Measurements from ENCODE around the gene PLA2G4A. TPM values are rescaled to one million over a fixed set of nuclear protein-coding genes. Genes with fewer than 3 reads are reported as not detected.
"Not testable (repeated sequence)": the region's sequence is repeated elsewhere in the genome, so short reads cannot be mapped to it uniquely, and the experiment has no call there.

PLA2G4A gene
- total RNA-seq, 2 experiments from 2014 or later: 2.0 TPM; not detected in 1

DNA sequence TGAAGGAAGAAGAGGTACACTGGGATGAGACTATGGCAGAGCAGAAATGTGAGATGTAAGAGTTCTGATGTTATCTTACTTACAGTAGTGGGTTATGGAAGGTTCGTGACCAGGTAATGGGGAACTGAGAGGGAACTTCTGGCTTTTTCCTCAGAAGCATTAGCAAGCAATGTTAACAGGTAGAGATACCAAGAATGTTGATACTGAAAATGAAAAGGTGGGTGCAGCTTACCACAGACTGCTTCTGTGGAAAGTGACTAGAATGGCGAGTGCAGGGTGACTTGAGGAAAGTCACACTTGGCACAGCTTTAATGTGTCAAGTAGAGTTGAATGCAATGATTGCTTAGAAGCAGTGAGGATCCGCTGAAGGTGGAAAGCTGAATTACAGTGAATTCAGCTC is 70.8 kb downstream of the PLA2G4A start:
- Mint-ChIP-seq H3K9me3 (ENCODE audit: low read depth) (no peaks in the 10 kb centered on the region), H3K4me3 (no peak overlapping the region), H3K4me1 (no peaks in the 10 kb centered on the region), H3K27ac (no peak overlapping the region), H3K36me3 (no peaks in the 10 kb centered on the region), H3K27me3 (no peaks in the 10 kb centered on the region)
- CTCF ChIA-PET: no interaction called here
- ATAC-seq (no peak), DNase-seq (no peak)

DNA sequence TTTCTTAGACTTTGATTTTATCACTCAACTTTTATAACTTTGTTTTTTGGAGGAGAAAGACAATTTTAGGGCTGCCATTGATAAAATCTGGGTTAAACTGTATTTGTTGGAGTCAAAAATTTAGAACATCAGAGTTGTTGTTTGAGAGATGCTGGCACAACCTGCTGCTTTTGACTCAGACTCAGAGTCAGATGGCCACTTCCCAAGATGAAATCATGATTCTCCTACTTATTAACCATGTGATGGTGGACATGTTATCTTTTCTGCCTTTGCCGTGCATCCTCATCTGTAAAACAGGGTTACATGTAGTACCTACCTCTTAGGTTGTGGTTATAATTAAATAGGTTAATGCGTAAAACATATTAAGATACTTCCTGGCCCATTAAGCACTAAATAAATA is 71.2 kb downstream of the PLA2G4A start:
- Mint-ChIP-seq H3K4me1 (no peaks in the 10 kb centered on the region), H3K27ac (no peak overlapping the region), H3K4me3 (no peak overlapping the region), H3K27me3 (no peaks in the 10 kb centered on the region), H3K36me3 (no peaks in the 10 kb centered on the region), H3K9me3 (ENCODE audit: low read depth) (no peaks in the 10 kb centered on the region)
- DNase-seq (no peak), ATAC-seq (no peak)
- CTCF ChIA-PET: no interaction called here

DNA sequence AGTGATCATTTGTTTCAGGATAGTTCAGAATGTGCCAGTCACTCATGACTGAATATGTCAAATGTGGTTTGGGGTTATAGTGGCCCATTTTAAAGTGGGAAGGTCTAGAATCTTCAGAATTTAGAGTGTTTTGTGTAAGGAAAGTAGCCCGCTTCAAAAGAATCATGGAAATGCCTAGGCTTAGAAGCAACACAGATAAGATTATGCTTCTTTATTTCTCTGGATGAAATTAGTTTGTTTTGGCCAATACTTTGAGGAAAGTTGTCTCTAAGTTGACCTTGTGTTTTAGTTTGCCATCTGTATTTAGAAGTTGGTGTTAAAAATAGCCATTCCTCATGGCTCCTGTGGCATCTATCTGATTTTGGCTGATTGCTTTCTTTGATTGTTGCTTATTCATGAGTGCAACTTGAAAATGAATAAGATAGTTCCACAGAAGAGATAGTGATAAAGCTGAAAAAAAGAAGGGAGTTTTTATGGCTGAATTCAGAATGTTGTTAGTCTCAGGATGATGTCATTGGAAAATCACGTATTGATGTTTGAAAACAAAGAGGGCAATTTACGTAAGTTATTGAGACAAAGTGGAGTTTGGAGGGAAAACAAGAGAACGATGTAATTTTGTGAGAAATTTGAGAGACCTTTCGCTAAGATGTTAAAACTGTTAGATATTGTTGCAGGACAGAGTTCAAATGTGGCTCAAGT is 71.9 kb downstream of the PLA2G4A start:
- no peak overlapping the region for H3K4me3 Mint-ChIP-seq
- H3K36me3 Mint-ChIP-seq: no peaks in the 10 kb centered on the region
- H3K4me1 Mint-ChIP-seq: no peaks in the 10 kb centered on the region
- DNase-seq (no peak), ATAC-seq (no peak)
- no peak overlapping the region for H3K27ac Mint-ChIP-seq
- CTCF ChIA-PET: no interaction called here
- no peaks in the 10 kb centered on the region for H3K27me3 Mint-ChIP-seq
- no peaks in the 10 kb centered on the region for H3K9me3 Mint-ChIP-seq (ENCODE audit: low read depth)

GRCh38 chr1:186901631-186902030 is 72.9 kb downstream of the PLA2G4A start:
- no peak overlapping the region for H3K27ac Mint-ChIP-seq
- no peaks in the 10 kb centered on the region for H3K4me1 Mint-ChIP-seq
- no peaks in the 10 kb centered on the region for H3K27me3 Mint-ChIP-seq
- ATAC-seq (no peak), DNase-seq (no peak)
- CTCF ChIA-PET: no interaction called here
- H3K36me3 Mint-ChIP-seq: no peaks in the 10 kb centered on the region
- no peak overlapping the region for H3K4me3 Mint-ChIP-seq
- H3K9me3 Mint-ChIP-seq (ENCODE audit: low read depth): no peaks in the 10 kb centered on the region

GRCh38 chr1:186903374-186904136 is 74.8 kb downstream of the PLA2G4A start:
- Mint-ChIP-seq H3K27me3 (no peaks in the 10 kb centered on the region), H3K4me1 (no peaks in the 10 kb centered on the region), H3K9me3 (ENCODE audit: low read depth) (no peaks in the 10 kb centered on the region), H3K4me3 (no peak overlapping the region), H3K27ac (no peak overlapping the region), H3K36me3 (no peaks in the 10 kb centered on the region)
- CTCF ChIA-PET: no interaction called here
- DNase-seq (no peak), ATAC-seq (no peak)

DNA sequence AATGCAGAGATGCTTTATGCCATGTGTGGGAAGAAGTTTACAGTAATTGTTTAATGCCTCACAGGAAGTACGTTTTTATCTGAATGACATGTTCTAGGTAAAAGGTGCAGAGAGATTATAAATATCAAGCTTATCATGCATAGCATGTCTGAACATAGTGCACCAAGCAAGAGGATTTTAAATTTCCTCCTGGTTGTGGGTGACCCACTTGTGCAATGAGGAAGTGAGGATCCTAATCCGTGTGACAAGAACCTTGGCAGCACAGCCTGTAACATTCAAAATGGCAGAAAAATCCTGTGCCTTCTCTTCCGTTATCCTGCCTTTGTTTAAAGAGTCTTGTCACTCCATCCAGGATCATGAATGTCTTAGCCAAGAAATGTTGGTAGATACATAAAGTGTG is 75.6 kb downstream of the PLA2G4A start:
- H3K4me1 Mint-ChIP-seq: no peaks in the 10 kb centered on the region

GRCh38 chr1:186905561-186905960 is 76.8 kb downstream of the PLA2G4A start:
- Mint-ChIP-seq H3K27ac (no peak overlapping the region), H3K27me3 (no peaks in the 10 kb centered on the region), H3K4me1 (no peaks in the 10 kb centered on the region), H3K9me3 (ENCODE audit: low read depth) (no peaks in the 10 kb centered on the region), H3K4me3 (no peak overlapping the region), H3K36me3 (no peaks in the 10 kb centered on the region)
- no peak for DNase-seq
- CTCF ChIA-PET: no interaction called here
- ATAC-seq: no peak

More for the DNA sequence above, 75.6 kb downstream of the PLA2G4A start:
- DNase-seq (no peak), ATAC-seq (no peak)
- no peaks in the 10 kb centered on the region for H3K36me3 Mint-ChIP-seq
- H3K27me3 Mint-ChIP-seq: no peaks in the 10 kb centered on the region
- CTCF ChIA-PET: no interaction called here
- H3K27ac Mint-ChIP-seq: no peak overlapping the region
- no peaks in the 10 kb centered on the region for H3K9me3 Mint-ChIP-seq (ENCODE audit: low read depth)
- no peak overlapping the region for H3K4me3 Mint-ChIP-seq

GRCh38 chr1:186915555-186915954 is 86.8 kb downstream of the PLA2G4A start:
- no peak for DNase-seq
- Mint-ChIP-seq H3K27ac (no peak overlapping the region), H3K27me3 (no peaks in the 10 kb centered on the region), H3K4me3 (no peak overlapping the region), H3K36me3 (no peaks in the 10 kb centered on the region), H3K4me1 (no peaks in the 10 kb centered on the region), H3K9me3 (ENCODE audit: low read depth) (no peaks in the 10 kb centered on the region)
- CTCF ChIA-PET: no interaction called here
- no peak for ATAC-seq

GRCh38 chr1:186917106-186917786 is 88.5 kb downstream of the PLA2G4A start:
- ATAC-seq; H3K27ac Mint-ChIP-seq; H3K4me3 Mint-ChIP-seq; CTCF ChIA-PET; H3K4me1 Mint-ChIP-seq; DNase-seq; H3K27me3 Mint-ChIP-seq; H3K36me3 Mint-ChIP-seq; H3K9me3 Mint-ChIP-seq (ENCODE audit: low read depth): not testable (repeated sequence)

DNA sequence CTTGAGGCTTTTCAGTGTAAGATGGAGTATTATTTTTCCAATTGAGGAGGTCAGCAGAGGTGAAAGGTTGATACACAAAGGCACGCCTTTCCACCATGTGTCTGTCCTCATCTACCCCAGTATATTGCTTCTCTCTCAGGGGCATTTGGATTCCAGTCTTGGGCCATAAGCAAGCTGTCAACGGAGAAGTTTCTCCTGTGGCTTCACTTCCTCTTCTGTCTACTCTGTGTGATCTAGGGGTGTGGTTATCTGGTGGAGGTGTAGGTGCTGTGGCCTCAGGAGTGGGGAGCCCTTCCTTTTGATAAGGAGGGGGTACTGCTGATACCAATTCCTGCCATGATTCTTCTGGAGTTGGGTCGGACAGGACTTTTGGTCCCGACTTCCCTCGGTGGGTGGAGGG is 92.6 kb downstream of the PLA2G4A start:
- H3K27me3 Mint-ChIP-seq; CTCF ChIA-PET; ATAC-seq; H3K36me3 Mint-ChIP-seq; DNase-seq; H3K27ac Mint-ChIP-seq; H3K4me3 Mint-ChIP-seq; H3K9me3 Mint-ChIP-seq (ENCODE audit: low read depth); H3K4me1 Mint-ChIP-seq: not testable (repeated sequence)

GRCh38 chr1:186922814-186923213 is 94.1 kb downstream of the PLA2G4A start:
- H3K27ac Mint-ChIP-seq; H3K36me3 Mint-ChIP-seq; H3K4me3 Mint-ChIP-seq; ATAC-seq; DNase-seq; H3K27me3 Mint-ChIP-seq; H3K4me1 Mint-ChIP-seq; CTCF ChIA-PET; H3K9me3 Mint-ChIP-seq (ENCODE audit: low read depth): not testable (repeated sequence)

DNA sequence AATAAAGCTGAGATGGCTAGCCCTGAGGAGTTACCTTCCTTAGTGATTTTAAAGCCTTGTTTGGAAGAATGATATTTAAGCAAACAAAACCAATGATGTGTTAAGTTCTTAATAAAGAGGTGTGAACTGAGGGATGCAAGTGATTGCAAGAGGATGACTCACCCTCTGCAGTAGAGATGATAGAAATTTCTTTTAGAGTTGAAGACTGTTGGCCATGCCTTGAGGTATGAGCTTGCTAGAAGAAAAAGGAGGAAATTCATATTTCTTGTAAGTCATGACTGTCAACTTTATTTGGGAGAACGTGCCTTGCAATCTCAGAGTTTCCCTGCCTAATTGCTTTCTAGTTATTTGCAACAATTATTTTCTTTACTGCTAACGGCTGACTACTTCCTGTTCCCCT is 94.7 kb downstream of the PLA2G4A start:
- no peak overlapping the region for H3K4me3 Mint-ChIP-seq
- ATAC-seq: no peak
- H3K9me3 Mint-ChIP-seq (ENCODE audit: low read depth): no peaks in the 10 kb centered on the region
- no peaks in the 10 kb centered on the region for H3K4me1 Mint-ChIP-seq
- no peaks in the 10 kb centered on the region for H3K27me3 Mint-ChIP-seq
- no peak for DNase-seq
- CTCF ChIA-PET: no interaction called here
- H3K36me3 Mint-ChIP-seq: no peaks in the 10 kb centered on the region
- no peak overlapping the region for H3K27ac Mint-ChIP-seq

DNA sequence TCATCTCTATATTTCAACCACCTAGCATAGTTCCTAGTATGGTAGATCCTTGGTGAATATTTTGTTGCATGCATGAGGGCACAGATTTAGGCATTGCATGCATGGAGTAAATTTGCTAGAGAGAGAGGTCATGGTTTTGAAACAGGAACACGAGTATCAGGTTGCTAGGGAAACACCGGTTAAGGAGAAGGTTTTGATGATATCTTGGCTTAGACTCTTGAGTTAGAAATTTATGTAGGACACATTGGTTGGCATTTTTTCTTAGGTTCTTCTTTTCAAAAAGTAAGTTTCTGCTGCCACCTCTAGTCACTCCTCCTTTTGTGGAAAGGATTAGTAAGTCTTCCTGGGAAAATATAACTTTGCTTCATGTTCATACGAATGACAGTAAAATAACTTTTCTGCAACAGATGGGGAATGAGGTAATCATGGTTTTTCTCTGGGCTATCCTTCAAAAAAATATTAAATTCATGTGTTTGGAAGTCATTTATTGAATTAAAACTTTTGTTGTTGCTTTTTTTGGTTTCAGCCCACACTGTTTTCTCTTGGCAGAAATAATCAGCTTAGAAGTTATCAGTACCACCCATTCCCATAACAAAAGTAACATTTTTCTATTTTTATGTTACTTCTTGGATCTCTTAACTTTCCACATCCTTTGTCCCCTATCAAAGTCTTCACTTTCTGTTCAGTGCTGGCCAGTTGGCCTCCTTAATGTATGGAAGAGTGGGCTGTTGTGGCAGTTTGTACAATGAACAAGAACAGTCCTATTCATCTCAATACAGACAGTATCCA is 97.3 kb downstream of the PLA2G4A start:
- Mint-ChIP-seq H3K27me3 (no peaks in the 10 kb centered on the region), H3K27ac (no peak overlapping the region), H3K4me1 (no peaks in the 10 kb centered on the region), H3K4me3 (no peak overlapping the region), H3K9me3 (ENCODE audit: low read depth) (no peaks in the 10 kb centered on the region), H3K36me3 (no peaks in the 10 kb centered on the region)
- CTCF ChIA-PET: no interaction called here
- no peak for ATAC-seq
- no peak for DNase-seq

Measured in activated CD8-positive, alpha-beta memory T cell treated with anti-CD3 and anti-CD28 coated beads, Interleukin-2, amount 10 ng/mL, durations not matched to agents 7 days and 5 days (primary cell).